ENCODE data around the gene EMILIN2. TPM values are rescaled to one million over a fixed set of nuclear protein-coding genes. Genes with fewer than 3 reads are reported as not detected.

Gene EMILIN2
- total RNA-seq, 2 experiments from 2014 or later = 17.3 to 19.4 TPM

- POLR2A ChIA-PET = interaction anchor here (0.8 to 3.5 kb wide), 5 partner anchors 9 to 223 kb away, joined by 3 to 13 read pairs (median 4); no protein-coding TSS in a partner anchor
- Mint-ChIP-seq H3K4me3 (peak overlapping the region; percentile 86), H3K9me3 (no peaks in the 10 kb centered on the region), H3K27ac (peak overlapping the region; percentile 78), H3K36me3 (ENCODE audit: low read depth) (peaks cover 34% of the 10 kb centered on the region), H3K4me1 (ENCODE audit: low read depth) (peaks cover 26% of the 10 kb centered on the region), H3K27me3 (no peaks in the 10 kb centered on the region)
- CTCF ChIA-PET = interaction anchor here (0.9 to 1.9 kb wide), 6 partner anchors 10 to 341 kb away, joined by 3 to 5 read pairs (median 4); partner anchors contain the start of gene MYL12A
- intact Hi-C loops (cut with micrococcal nuclease) = loop anchor here (10.0 kb wide), 1 partner anchor 93 kb away; no protein-coding TSS in a partner anchor
- TF ChIP-seq, protein P1, sequence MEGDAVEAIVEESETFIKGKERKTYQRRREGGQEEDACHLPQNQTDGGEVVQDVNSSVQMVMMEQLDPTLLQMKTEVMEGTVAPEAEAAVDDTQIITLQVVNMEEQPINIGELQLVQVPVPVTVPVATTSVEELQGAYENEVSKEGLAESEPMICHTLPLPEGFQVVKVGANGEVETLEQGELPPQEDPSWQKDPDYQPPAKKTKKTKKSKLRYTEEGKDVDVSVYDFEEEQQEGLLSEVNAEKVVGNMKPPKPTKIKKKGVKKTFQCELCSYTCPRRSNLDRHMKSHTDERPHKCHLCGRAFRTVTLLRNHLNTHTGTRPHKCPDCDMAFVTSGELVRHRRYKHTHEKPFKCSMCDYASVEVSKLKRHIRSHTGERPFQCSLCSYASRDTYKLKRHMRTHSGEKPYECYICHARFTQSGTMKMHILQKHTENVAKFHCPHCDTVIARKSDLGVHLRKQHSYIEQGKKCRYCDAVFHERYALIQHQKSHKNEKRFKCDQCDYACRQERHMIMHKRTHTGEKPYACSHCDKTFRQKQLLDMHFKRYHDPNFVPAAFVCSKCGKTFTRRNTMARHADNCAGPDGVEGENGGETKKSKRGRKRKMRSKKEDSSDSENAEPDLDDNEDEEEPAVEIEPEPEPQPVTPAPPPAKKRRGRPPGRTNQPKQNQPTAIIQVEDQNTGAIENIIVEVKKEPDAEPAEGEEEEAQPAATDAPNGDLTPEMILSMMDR (IDR thresholded peaks at IDR 0.05) = no peak
- ATAC-seq (peak; percentile 4), DNase-seq (no peak)
Measured at GRCh38 chr18:2907550-2908135, 60.8 kb downstream of the EMILIN2 start.

GRCh38 chr18:2908166-2908945 is 61.5 kb downstream of the EMILIN2 start:
- peak overlapping the region; percentile 86 for H3K4me3 Mint-ChIP-seq
- no peaks in the 10 kb centered on the region for H3K27me3 Mint-ChIP-seq
- CTCF ChIA-PET = interaction anchor here (0.9 to 1.9 kb wide), 4 partner anchors 9 to 221 kb away, joined by 3 to 5 read pairs (median 4); no protein-coding TSS in a partner anchor
- peaks cover 36% of the 10 kb centered on the region for H3K36me3 Mint-ChIP-seq (ENCODE audit: low read depth)
- ATAC-seq = no peak
- POLR2A ChIA-PET = interaction anchor here (0.7 to 3.5 kb wide), 8 partner anchors 8 to 223 kb away, joined by 3 to 13 read pairs (median 3); no protein-coding TSS in a partner anchor
- peaks cover 26% of the 10 kb centered on the region for H3K4me1 Mint-ChIP-seq (ENCODE audit: low read depth)
- TF ChIP-seq, protein P1 (IDR thresholded peaks at IDR 0.05) = no peak
- DNase-seq = no peak
- intact Hi-C loops (cut with micrococcal nuclease) = loop anchor here (10.0 kb wide), 1 partner anchor 94 kb away; no protein-coding TSS in a partner anchor
- H3K27ac Mint-ChIP-seq = peak overlapping the region; percentile 78
- H3K9me3 Mint-ChIP-seq = no peaks in the 10 kb centered on the region

DNA sequence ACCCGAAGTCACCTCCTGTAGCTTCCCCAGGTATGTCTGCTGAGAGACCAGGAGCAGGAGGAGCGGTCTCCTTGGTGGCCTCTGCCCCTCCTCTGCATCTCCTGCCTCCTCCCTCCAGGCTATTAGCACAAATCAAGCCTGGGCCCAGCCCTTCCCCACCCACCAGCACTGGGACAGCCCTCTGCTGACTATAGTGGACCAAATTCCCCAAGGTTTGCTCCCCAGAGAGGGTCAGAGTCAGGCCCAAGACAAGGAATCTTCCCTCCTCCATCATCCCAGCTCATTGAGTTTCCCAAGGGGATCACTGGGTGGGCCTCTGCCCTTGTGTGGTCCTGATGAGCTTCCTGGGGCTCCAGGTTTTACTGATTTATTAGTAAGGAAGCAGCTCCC is 62.1 kb downstream of the EMILIN2 start:
- CTCF ChIA-PET = interaction anchor here (1.2 to 1.9 kb wide), 2 partner anchors 9 kb away, joined by 4 to 5 read pairs; no protein-coding TSS in a partner anchor
- Mint-ChIP-seq H3K27me3 (no peaks in the 10 kb centered on the region), H3K27ac (peak overlapping the region; percentile 35), H3K4me3 (no peak overlapping the region), H3K36me3 (ENCODE audit: low read depth) (peaks cover 39% of the 10 kb centered on the region), H3K4me1 (ENCODE audit: low read depth) (peaks cover 26% of the 10 kb centered on the region), H3K9me3 (no peaks in the 10 kb centered on the region)
- POLR2A ChIA-PET = interaction anchor here (0.7 to 3.5 kb wide), 5 partner anchors 8 to 74 kb away, joined by 3 to 13 read pairs (median 3); no protein-coding TSS in a partner anchor
- intact Hi-C loops (cut with micrococcal nuclease) = loop anchor here (10.0 kb wide), 1 partner anchor 94 kb away; no protein-coding TSS in a partner anchor
- TF ChIP-seq, protein P1 (IDR thresholded peaks at IDR 0.05) = no peak
- no peak for DNase-seq
- ATAC-seq = no peak

GRCh38 chr18:2909431-2910140 is 62.8 kb downstream of the EMILIN2 start:
- no peaks in the 10 kb centered on the region for H3K9me3 Mint-ChIP-seq
- H3K27me3 Mint-ChIP-seq = no peaks in the 10 kb centered on the region
- POLR2A ChIA-PET = interaction anchor here (0.9 to 3.5 kb wide), 4 partner anchors 9 to 74 kb away, joined by 3 to 13 read pairs (median 4); no protein-coding TSS in a partner anchor
- no peak for ATAC-seq
- H3K4me1 Mint-ChIP-seq (ENCODE audit: low read depth) = peaks cover 26% of the 10 kb centered on the region
- no peak overlapping the region for H3K4me3 Mint-ChIP-seq
- intact Hi-C loops (cut with micrococcal nuclease) = loop anchor here (10.0 kb wide), 1 partner anchor 95 kb away; no protein-coding TSS in a partner anchor
- CTCF ChIA-PET = interaction anchor here (1.2 kb wide), 2 partner anchors 10 to 144 kb away, joined by 3 to 5 read pairs; no protein-coding TSS in a partner anchor
- H3K36me3 Mint-ChIP-seq (ENCODE audit: low read depth) = peaks cover 40% of the 10 kb centered on the region
- DNase-seq = no peak
- peak overlapping the region; percentile 35 for H3K27ac Mint-ChIP-seq
- TF ChIP-seq, protein P1 (IDR thresholded peaks at IDR 0.05) = no peak
